ENCODE results near the gene FN3KRP.

- TF ChIP-seq CTCF (IDR thresholded peaks at IDR 0.05) (no peak), POLR2A (IDR thresholded peaks at IDR 0.05) (no peak)
Observed at GRCh38 chr17:82699551-82699950, 17.0 kb upstream of the FN3KRP start.
